OCI-LY7 (cell line): ENCODE data around the gene STAT4. TPM values are rescaled to one million over a fixed set of nuclear protein-coding genes. Genes with fewer than 3 reads are reported as not detected.

Experiments used
- BruUV-seq: library from RNA; stranded (reverse); fragments of 400-500 nt; replicated peaks from 2 replicates; lab custom pipeline; 2021; lab: Mats Ljungman, UMichigan
- CTCF ChIA-PET: fragments of 300-600 bp; sonication (Branson Sonifier 250); formaldehyde crosslinking; loops from one replicate; lab custom pipeline; 2022; ENCODE audit warnings: antibody characterized with exemption; ENCODE audit not compliant: unreplicated experiment; lab: Charles Lee
- POLR2A ChIA-PET: fragments of 300-600 bp; sonication (Branson Sonifier 250); formaldehyde crosslinking; loops from one replicate; lab custom pipeline; 2022; ENCODE audit warnings: antibody characterized with exemption; lab: Charles Lee
- DNase-seq: peaks from one replicate; pipeline ENCODE4 v3.0.0-alpha.2; 2015; ENCODE audit warnings: low spot score
- H2AFZ ChIP-seq: fragments of 200-600 bp; sonication (generic), shearing (Covaris generic); 2 replicates; pipeline ENCODE4 v1.6.1; 2014; ENCODE audit warnings: mild to moderate bottlenecking, antibody characterized with exemption, low read length, moderate library complexity
- H3K27ac ChIP-seq: fragments of 200-600 bp; sonication (generic); 2 replicates; pipeline ENCODE4 v1.5.1; 2014; ENCODE audit warnings: mixed run types, low read depth, mild to moderate bottlenecking, moderate library complexity, low read length, inconsistent platforms; ENCODE audit not compliant: poor library complexity, severe bottlenecking
- H3K36me3 ChIP-seq: fragments of 200-600 bp; sonication (generic); 2 replicates; pipeline ENCODE4 v1.6.1; 2014; ENCODE audit warnings: mild to moderate bottlenecking, antibody characterized with exemption, low read length, moderate library complexity, mixed read lengths; ENCODE audit not compliant: insufficient read depth
- H3K4me1 ChIP-seq: fragments of 200-600 bp; sonication (generic); 2 replicates; pipeline ENCODE4 v1.5.1; 2014; ENCODE audit warnings: mild to moderate bottlenecking, low read length; ENCODE audit not compliant: insufficient read depth, poor library complexity, severe bottlenecking
- H3K4me2 ChIP-seq: fragments of 200-600 bp; sonication (generic); 2 replicates; pipeline ENCODE4 v1.6.1; 2014; ENCODE audit warnings: mild to moderate bottlenecking, low read length
- H3K4me3 ChIP-seq: fragments of 200-600 bp; sonication (generic); 2 replicates; pipeline ENCODE4 v1.5.1; 2014; ENCODE audit warnings: mild to moderate bottlenecking, low read depth, low read length; ENCODE audit not compliant: poor library complexity, severe bottlenecking
- H3K79me2 ChIP-seq: fragments of 200-600 bp; sonication (generic); 2 replicates; pipeline ENCODE4 v1.6.1; 2016; ENCODE audit warnings: low read depth, mild to moderate bottlenecking, low read length, moderate library complexity, mixed read lengths; ENCODE audit not compliant: insufficient read depth
- H3K9me2 ChIP-seq: fragments of 200-600 bp; sonication (generic); 2 replicates; pipeline ENCODE4 v1.6.1; 2016; ENCODE audit warnings: mild to moderate bottlenecking, low read length, mixed read lengths; ENCODE audit not compliant: insufficient read depth
- H3K9me3 ChIP-seq: fragments of 200-600 bp; sonication (generic); 2 replicates; pipeline ENCODE4 v1.6.1; 2014; ENCODE audit warnings: mild to moderate bottlenecking, mixed run types, low read length, mixed read lengths
- H4K20me1 ChIP-seq: fragments of 200-600 bp; sonication (generic); 2 replicates; pipeline ENCODE4 v1.6.1; 2014; ENCODE audit warnings: mild to moderate bottlenecking, antibody characterized with exemption, low read length, moderate library complexity, mixed read lengths; ENCODE audit not compliant: insufficient read depth
- EZH2phosphoT487 ChIP-seq: fragments of 200-600 bp; sonication (generic); IDR thresholded peaks from 2 replicates; pipeline ENCODE4 v1.6.1; 2018; ENCODE audit warnings: low read depth, borderline replicate concordance, mild to moderate bottlenecking, mixed run types, antibody characterized with exemption, low read length, moderate library complexity, mixed read lengths
- intact Hi-C: fragments of 100-400 bp; cut with micrococcal nuclease; formaldehyde crosslinking; loops from one replicate; pipeline ENCODE4 v1.10.0; 2022; ENCODE audit not compliant: unreplicated experiment
- total RNA-seq, 2 experiments: library from RNA; depleted of rRNA in 1 of 2; stranded (reverse); fragments of >200 nt in 1 of 2; shearing (Covaris generic) in 1 of 2; gene quantifications; 2 replicates each; pipeline ENCODE4 v1.2.3, GENCODE V29; 2014 to 2022
- TF ChIP-seq, protein P1 (sequence below): fragments of 200-600 bp; sonication (generic); conservative IDR thresholded peaks from 2 replicates; pipeline ENCODE4 v1.5.1; 2014; ENCODE audit warnings: mild to moderate bottlenecking, antibody characterized with exemption, low read length, moderate library complexity, mixed read lengths

The STAT4 gene
- total RNA-seq, 2 experiments from 2014 or later = not detected

GRCh38 chr2:191143791-191144190, 7.0 kb downstream of the STAT4 start:
- Histone ChIP-seq H3K9me2 (no peaks in the 10 kb centered on the region), H3K4me3 (no peak overlapping the region), H3K27ac (no peak overlapping the region), H3K4me1 (no peaks in the 10 kb centered on the region), H3K4me2 (no peak overlapping the region), H3K79me2 (no peaks in the 10 kb centered on the region), H2AFZ (no peak overlapping the region), H3K36me3 (no peaks in the 10 kb centered on the region), H3K9me3 (no peaks in the 10 kb centered on the region), H4K20me1 (no peaks in the 10 kb centered on the region)
- ChIA-PET CTCF (no interaction called here), POLR2A (interaction anchor here (1.1 kb wide), 1 partner anchor 15 kb away, joined by 3 read pairs; no protein-coding TSS in a partner anchor)
- TF ChIP-seq, protein P1, sequence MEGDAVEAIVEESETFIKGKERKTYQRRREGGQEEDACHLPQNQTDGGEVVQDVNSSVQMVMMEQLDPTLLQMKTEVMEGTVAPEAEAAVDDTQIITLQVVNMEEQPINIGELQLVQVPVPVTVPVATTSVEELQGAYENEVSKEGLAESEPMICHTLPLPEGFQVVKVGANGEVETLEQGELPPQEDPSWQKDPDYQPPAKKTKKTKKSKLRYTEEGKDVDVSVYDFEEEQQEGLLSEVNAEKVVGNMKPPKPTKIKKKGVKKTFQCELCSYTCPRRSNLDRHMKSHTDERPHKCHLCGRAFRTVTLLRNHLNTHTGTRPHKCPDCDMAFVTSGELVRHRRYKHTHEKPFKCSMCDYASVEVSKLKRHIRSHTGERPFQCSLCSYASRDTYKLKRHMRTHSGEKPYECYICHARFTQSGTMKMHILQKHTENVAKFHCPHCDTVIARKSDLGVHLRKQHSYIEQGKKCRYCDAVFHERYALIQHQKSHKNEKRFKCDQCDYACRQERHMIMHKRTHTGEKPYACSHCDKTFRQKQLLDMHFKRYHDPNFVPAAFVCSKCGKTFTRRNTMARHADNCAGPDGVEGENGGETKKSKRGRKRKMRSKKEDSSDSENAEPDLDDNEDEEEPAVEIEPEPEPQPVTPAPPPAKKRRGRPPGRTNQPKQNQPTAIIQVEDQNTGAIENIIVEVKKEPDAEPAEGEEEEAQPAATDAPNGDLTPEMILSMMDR = no peak
- no TSS peak for BruUV-seq
- intact Hi-C loops = loop anchor here (5.0 kb wide), 1 partner anchor 49 kb away; no protein-coding TSS in a partner anchor
- no peak for DNase-seq

DNA sequence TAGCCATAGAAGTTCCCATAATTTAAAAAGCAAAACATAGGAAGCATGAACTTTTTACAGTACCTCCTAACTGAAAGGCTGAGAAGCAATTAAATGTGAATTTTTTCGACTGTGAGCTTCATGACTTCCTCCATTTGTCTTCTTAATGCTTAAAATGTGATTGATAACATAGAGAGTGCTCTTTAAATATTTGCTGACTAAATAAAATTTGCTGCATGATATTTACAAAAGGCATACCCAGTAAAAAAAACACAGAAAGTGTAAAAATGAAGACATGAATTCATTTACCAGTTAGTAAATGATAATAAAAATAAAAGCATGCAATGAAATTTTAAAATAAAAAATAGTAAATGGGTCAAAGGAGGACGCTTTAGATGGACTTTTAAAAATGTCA, 21.9 kb downstream of the STAT4 start:
- H2AFZ ChIP-seq = no peak overlapping the region
- CTCF ChIA-PET = no interaction called here

DNA sequence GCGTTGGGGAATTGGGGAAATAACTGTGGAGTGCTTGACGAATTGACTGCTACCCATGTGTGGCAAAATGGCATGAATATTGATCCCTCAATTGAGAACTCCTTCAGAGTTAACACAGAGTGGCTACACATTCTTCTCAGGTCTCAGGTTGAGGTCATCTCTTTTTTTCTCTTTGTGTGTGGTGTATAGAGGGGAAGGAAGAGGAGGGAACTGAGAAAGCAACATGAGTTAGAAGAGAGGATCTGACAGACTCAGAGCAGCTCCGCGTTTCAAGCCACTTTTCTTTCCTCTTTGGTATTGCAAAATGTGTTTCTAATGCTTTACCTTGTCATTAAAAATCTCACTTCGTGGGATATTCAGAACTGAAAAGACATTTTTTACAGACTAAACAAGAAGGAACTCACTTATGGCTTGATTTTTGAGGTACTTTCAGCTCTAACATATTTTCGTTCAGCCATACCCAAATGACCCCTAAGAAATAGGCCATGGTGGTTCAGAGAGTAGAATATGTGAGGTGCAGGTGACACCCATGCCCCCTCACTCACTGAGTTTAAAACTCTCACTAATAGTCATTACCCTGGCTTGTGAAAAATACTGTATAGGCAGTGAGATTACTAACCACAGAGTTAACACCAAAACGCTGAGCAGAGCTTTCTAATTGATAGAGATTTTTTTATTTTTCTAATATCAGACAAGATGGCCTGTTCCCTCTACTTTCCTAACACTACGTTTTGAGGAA, 22.5 kb downstream of the STAT4 start:
- ChIA-PET CTCF (no interaction called here), POLR2A (no interaction called here)
- no peaks in the 10 kb centered on the region for H3K9me3 ChIP-seq
- no peaks in the 10 kb centered on the region for H3K4me1 ChIP-seq
- DNase-seq = no peak
- H4K20me1 ChIP-seq = no peaks in the 10 kb centered on the region
- TF ChIP-seq, protein P1 = no peak
- TF ChIP-seq EZH2phosphoT487 = no peak
- no peak overlapping the region for H3K27ac ChIP-seq
- intact Hi-C loops = no loop called here
- no peak overlapping the region for H2AFZ ChIP-seq
- no peak overlapping the region for H3K4me2 ChIP-seq
- H3K79me2 ChIP-seq = no peaks in the 10 kb centered on the region
- no peaks in the 10 kb centered on the region for H3K9me2 ChIP-seq
- no peak overlapping the region for H3K4me3 ChIP-seq
- BruUV-seq = no TSS peak
- H3K36me3 ChIP-seq = no peaks in the 10 kb centered on the region

More for the DNA sequence above, 21.9 kb downstream of the STAT4 start:
- Histone ChIP-seq H3K4me2 (no peak overlapping the region), H3K36me3 (no peaks in the 10 kb centered on the region), H4K20me1 (no peaks in the 10 kb centered on the region), H3K27ac (no peak overlapping the region), H3K4me3 (no peak overlapping the region), H3K9me2 (no peaks in the 10 kb centered on the region), H3K79me2 (no peaks in the 10 kb centered on the region), H3K9me3 (no peaks in the 10 kb centered on the region), H3K4me1 (no peaks in the 10 kb centered on the region)
- POLR2A ChIA-PET = no interaction called here
- TF ChIP-seq, protein P1 = no peak
- no peak for TF ChIP-seq EZH2phosphoT487
- intact Hi-C loops = no loop called here
- BruUV-seq = no TSS peak
- DNase-seq = no peak
